GM19324 (cell line): ENCODE results near the gene NCBP2L.

ENCODE experiments used
- ATAC-seq: cut with Tn5 transposase; IDR thresholded peaks from one replicate; pipeline ENCODE4 v1.9.1; 2021; ENCODE audit warnings: mild to moderate bottlenecking, moderate library complexity; ENCODE audit not compliant: unreplicated experiment, low FRiP score

The NCBP2L gene

GRCh38 chrX:107750861-107751445 lies 26.6 kb upstream of the NCBP2L start:
- ATAC-seq, result no peak

- ATAC-seq, result no peak
Measured at GRCh38 chrX:107752043-107752442, 25.5 kb upstream of the NCBP2L start.

GRCh38 chrX:107752714-107753113 lies 24.8 kb upstream of the NCBP2L start:
- no peak for ATAC-seq

GRCh38 chrX:107753187-107753586 lies 24.3 kb upstream of the NCBP2L start:
- no peak for ATAC-seq

GRCh38 chrX:107755721-107756120 lies 21.8 kb upstream of the NCBP2L start:
- ATAC-seq, result no peak

- ATAC-seq, result no peak
Measured at GRCh38 chrX:107758231-107758766, 19.2 kb upstream of the NCBP2L start.

- no peak for ATAC-seq
Measured at GRCh38 chrX:107760304-107761077, 17.0 kb upstream of the NCBP2L start.

- ATAC-seq, result no peak
Measured at GRCh38 chrX:107763647-107764046, 13.9 kb upstream of the NCBP2L start.

GRCh38 chrX:107764845-107765608 lies 12.5 kb upstream of the NCBP2L start:
- no peak for ATAC-seq

GRCh38 chrX:107766470-107767150 lies 10.9 kb upstream of the NCBP2L start:
- no peak for ATAC-seq

- no peak for ATAC-seq
Measured at GRCh38 chrX:107768051-107768450, 9.5 kb upstream of the NCBP2L start.

GRCh38 chrX:107769581-107770317 lies 7.8 kb upstream of the NCBP2L start:
- no peak for ATAC-seq

- ATAC-seq, result no peak
Measured at GRCh38 chrX:107773206-107773605, 4.3 kb upstream of the NCBP2L start.

- no peak for ATAC-seq
Measured at GRCh38 chrX:107773906-107774435, 3.6 kb upstream of the NCBP2L start.

GRCh38 chrX:107775000-107775733 lies 2.4 kb upstream of the NCBP2L start:
- peak; percentile 1 for ATAC-seq

- peak; percentile 75 for ATAC-seq
Measured at GRCh38 chrX:107775734-107776511, 1.6 kb upstream of the NCBP2L start, which contains the start of gene TSC22D3. TSS of gene TSC22D3 (minus strand) at chrX:107775787. CDS start at chrX:107775419, 368 bp downstream.

GRCh38 chrX:107776649-107777535 lies 641 bp upstream of the NCBP2L start:
- ATAC-seq, result no peak
